SK-N-SH treated with all-trans-retinoic acid at 6 μM for 48 hours (cell line): ENCODE results near the gene GP2.

ENCODE experiments used
- ATAC-seq: fragments of 200-7000 bp; cut with Tn5 transposase; 3 replicates; pipeline ENCODE4 v1.9.1; 2020; ENCODE audit warnings: mild to moderate bottlenecking, moderate library complexity
- ARNTL ChIP-seq: fragments of 450-650 bp; formaldehyde crosslinking; IDR thresholded peaks from 2 replicates; pipeline ENCODE4 v1.5.0; 2020; ENCODE audit warnings: low read depth, mild to moderate bottlenecking, moderate library complexity, borderline replicate concordance
- CSDC2 ChIP-seq: fragments of 250-450 bp; sonication (Bioruptor Pico); IDR thresholded peaks from 2 replicates; pipeline ENCODE4 v1.5.0; 2020; ENCODE audit warnings: mild to moderate bottlenecking, moderate library complexity
- ESRRG ChIP-seq: fragments of 250-450 bp; sonication (Bioruptor Pico); IDR thresholded peaks from 2 replicates; pipeline ENCODE4 v1.6.1; 2021; ENCODE audit warnings: mild to moderate bottlenecking
- GLIS3 ChIP-seq: fragments of 250-450 bp; sonication (Bioruptor Pico); IDR thresholded peaks from 2 replicates; pipeline ENCODE4 v1.5.0; 2020; ENCODE audit warnings: mild to moderate bottlenecking, moderate library complexity
- ISL1 ChIP-seq: fragments of 250-450 bp; sonication (Bioruptor Pico); IDR thresholded peaks from 2 replicates; pipeline ENCODE4 v2.1.2; 2022; ENCODE audit warnings: mild to moderate bottlenecking, moderate library complexity
- PPARA ChIP-seq: fragments of 250-450 bp; sonication (Bioruptor Pico); IDR thresholded peaks from 2 replicates; pipeline ENCODE4 v1.5.0; 2020; ENCODE audit warnings: mild to moderate bottlenecking, borderline replicate concordance
- RARB ChIP-seq: fragments of 250-450 bp; sonication (Bioruptor Pico); IDR thresholded peaks from 2 replicates; pipeline ENCODE4 v1.8.0; 2021; ENCODE audit warnings: mild to moderate bottlenecking, moderate library complexity
- SNAI2 ChIP-seq: fragments of 250-450 bp; sonication (Bioruptor Pico); IDR thresholded peaks from 2 replicates; pipeline ENCODE4 v1.5.0; 2020; ENCODE audit warnings: mild to moderate bottlenecking, moderate library complexity
- TCF4 ChIP-seq: fragments of 250-450 bp; sonication (Bioruptor Pico); IDR thresholded peaks from 2 replicates; pipeline ENCODE4 v1.8.0; 2021; ENCODE audit warnings: mild to moderate bottlenecking, moderate library complexity, borderline replicate concordance
- TOX ChIP-seq: fragments of 250-450 bp; sonication (Bioruptor Pico); IDR thresholded peaks from 2 replicates; pipeline ENCODE4 v1.8.0; 2021; ENCODE audit warnings: mild to moderate bottlenecking, moderate library complexity, borderline replicate concordance
- ZC3H10 ChIP-seq: fragments of 250-450 bp; sonication (Bioruptor Pico); IDR thresholded peaks from 2 replicates; pipeline ENCODE4 v1.5.1; 2021; ENCODE audit warnings: mild to moderate bottlenecking, moderate library complexity
- ZFP3 ChIP-seq: fragments of 250-450 bp; sonication (Bioruptor Pico); IDR thresholded peaks from 2 replicates; pipeline ENCODE4 v1.5.0; 2020; ENCODE audit warnings: mild to moderate bottlenecking, moderate library complexity
- ZFP30 ChIP-seq: fragments of 450-650 bp; formaldehyde crosslinking; IDR thresholded peaks from 2 replicates; pipeline ENCODE4 v1.5.0; 2022; ENCODE audit warnings: mild to moderate bottlenecking, moderate library complexity
- ZNF565 ChIP-seq: fragments of 450-650 bp; formaldehyde crosslinking; conservative IDR thresholded peaks from 2 replicates; pipeline ENCODE4 v1.5.0; 2020; ENCODE audit warnings: low read depth, mild to moderate bottlenecking, moderate library complexity
- ZNF70 ChIP-seq: fragments of 450-650 bp; formaldehyde crosslinking; IDR thresholded peaks from 2 replicates; pipeline ENCODE4 v1.5.0; 2020; ENCODE audit warnings: mild to moderate bottlenecking, moderate library complexity
- ZNF8 ChIP-seq: fragments of 450-650 bp; formaldehyde crosslinking; IDR thresholded peaks from 2 replicates; pipeline ENCODE4 v1.5.0; 2020; ENCODE audit warnings: mild to moderate bottlenecking, moderate library complexity
- TF ChIP-seq, protein P1 (sequence below): fragments of 250-450 bp; sonication (Bioruptor Pico); IDR thresholded peaks from 2 replicates; pipeline ENCODE4 v1.5.1; 2020; ENCODE audit warnings: low read depth, mild to moderate bottlenecking, moderate library complexity
- TF ChIP-seq, protein P2 (sequence below): fragments of 250-450 bp; sonication (Bioruptor Pico); IDR thresholded peaks from 2 replicates; pipeline ENCODE4 v1.5.0; 2020; ENCODE audit warnings: mild to moderate bottlenecking, moderate library complexity
- TF ChIP-seq, protein P3 (sequence below): fragments of 250-450 bp; sonication (Bioruptor Pico); IDR thresholded peaks from 2 replicates; pipeline ENCODE4 v1.5.1; 2021; ENCODE audit warnings: mild to moderate bottlenecking, moderate library complexity
- TF ChIP-seq, protein P4 (sequence below): fragments of 250-450 bp; sonication (Bioruptor Pico); IDR thresholded peaks from 2 replicates; pipeline ENCODE4 v1.8.0; 2021; ENCODE audit warnings: low read depth, mild to moderate bottlenecking, moderate library complexity, borderline replicate concordance
- TF ChIP-seq, protein P5 (sequence below): fragments of 250-450 bp; sonication (Bioruptor Pico); IDR thresholded peaks from 2 replicates; pipeline ENCODE4 v1.8.0; 2020; ENCODE audit warnings: mild to moderate bottlenecking, moderate library complexity, borderline replicate concordance

GP2 gene

DNA sequence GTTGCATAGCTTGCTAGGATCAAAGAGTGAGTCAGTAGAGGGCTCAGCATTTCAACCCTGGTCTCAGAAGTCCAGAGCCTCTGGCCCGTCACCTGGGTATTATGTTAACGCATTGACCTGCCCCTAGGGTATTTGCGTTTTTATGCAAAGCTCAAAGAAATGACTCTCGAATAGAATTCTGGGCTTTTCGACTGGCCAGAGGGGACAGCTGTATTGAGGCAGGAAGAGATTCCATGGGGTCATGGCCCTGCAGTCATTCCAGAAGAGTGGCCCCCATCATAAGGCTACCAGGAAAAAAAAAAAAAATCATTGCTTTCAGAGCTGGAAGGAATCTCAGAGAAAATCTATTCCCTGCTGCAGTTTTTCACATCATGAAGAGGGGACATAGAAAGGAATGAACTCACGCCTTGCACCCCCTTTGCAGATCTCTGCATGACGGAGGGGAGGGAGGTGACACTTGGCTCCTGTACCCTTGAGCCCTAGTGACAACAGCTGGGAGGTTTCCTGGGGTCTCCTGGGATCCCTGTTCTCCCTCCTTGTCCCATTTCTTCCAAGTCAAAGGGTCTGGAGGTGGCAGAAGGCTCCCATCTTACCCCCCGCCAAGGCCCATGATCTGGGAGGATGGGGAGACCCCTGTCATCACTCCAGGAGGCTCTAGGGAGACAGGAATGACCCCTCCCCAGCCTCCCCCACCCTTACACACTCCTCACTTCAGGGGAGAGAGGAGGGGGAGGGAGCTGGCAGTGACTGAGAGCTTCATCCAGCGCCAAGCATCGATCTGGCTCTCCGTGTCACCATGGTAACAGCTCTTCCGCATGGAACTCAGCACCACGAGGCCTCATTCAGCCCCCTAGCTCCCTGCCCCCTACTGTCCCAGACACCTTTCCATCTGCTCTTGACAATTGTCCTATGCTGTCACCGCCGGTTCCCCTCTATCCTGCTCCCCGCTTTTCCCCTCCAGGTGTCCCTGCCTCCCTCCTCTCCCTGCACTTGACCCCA, 35.8 kb downstream of the GP2 start:
- no peak for TF ChIP-seq ISL1 (CRISPR knock-in tag)
- TF ChIP-seq ZFP30 (CRISPR knock-in tag), result no peak
- TF ChIP-seq, protein P1, sequence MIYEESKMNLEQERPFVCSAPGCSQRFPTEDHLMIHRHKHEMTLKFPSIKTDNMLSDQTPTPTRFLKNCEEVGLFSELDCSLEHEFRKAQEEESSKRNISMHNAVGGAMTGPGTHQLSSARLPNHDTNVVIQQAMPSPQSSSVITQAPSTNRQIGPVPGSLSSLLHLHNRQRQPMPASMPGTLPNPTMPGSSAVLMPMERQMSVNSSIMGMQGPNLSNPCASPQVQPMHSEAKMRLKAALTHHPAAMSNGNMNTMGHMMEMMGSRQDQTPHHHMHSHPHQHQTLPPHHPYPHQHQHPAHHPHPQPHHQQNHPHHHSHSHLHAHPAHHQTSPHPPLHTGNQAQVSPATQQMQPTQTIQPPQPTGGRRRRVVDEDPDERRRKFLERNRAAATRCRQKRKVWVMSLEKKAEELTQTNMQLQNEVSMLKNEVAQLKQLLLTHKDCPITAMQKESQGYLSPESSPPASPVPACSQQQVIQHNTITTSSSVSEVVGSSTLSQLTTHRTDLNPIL (CRISPR knock-in tag), result no peak
- TF ChIP-seq ZC3H10, result no peak
- no peak for TF ChIP-seq RARB (CRISPR knock-in tag)
- no peak for TF ChIP-seq ARNTL
- TF ChIP-seq, protein P2, sequence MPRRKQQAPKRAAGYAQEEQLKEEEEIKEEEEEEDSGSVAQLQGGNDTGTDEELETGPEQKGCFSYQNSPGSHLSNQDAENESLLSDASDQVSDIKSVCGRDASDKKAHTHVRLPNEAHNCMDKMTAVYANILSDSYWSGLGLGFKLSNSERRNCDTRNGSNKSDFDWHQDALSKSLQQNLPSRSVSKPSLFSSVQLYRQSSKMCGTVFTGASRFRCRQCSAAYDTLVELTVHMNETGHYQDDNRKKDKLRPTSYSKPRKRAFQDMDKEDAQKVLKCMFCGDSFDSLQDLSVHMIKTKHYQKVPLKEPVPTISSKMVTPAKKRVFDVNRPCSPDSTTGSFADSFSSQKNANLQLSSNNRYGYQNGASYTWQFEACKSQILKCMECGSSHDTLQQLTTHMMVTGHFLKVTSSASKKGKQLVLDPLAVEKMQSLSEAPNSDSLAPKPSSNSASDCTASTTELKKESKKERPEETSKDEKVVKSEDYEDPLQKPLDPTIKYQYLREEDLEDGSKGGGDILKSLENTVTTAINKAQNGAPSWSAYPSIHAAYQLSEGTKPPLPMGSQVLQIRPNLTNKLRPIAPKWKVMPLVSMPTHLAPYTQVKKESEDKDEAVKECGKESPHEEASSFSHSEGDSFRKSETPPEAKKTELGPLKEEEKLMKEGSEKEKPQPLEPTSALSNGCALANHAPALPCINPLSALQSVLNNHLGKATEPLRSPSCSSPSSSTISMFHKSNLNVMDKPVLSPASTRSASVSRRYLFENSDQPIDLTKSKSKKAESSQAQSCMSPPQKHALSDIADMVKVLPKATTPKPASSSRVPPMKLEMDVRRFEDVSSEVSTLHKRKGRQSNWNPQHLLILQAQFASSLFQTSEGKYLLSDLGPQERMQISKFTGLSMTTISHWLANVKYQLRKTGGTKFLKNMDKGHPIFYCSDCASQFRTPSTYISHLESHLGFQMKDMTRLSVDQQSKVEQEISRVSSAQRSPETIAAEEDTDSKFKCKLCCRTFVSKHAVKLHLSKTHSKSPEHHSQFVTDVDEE, result no peak
- no peak for TF ChIP-seq TOX (CRISPR knock-in tag)
- ATAC-seq, result no peak

DNA sequence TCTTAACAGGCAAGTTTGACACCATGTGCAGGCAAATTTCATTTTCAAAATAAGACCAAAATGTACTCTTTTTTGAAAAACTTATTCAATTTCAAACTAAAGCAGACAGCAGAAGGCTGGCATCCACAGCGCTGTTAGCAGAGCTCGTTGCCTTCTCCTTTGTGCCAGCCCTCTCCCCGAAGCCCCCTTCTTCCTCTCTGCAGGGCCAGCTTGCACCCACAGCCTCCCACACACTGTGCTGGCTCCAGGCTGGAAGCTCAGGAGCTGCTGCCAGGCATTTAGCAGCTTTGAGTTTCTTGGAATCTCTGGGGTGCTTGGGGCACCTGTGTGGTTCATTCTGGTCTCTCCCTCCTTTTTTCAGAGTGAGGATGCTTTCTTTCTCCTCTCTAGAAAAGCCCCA, 37.7 kb downstream of the GP2 start:
- ATAC-seq, result no peak
- TF ChIP-seq ZNF565 (CRISPR knock-in tag) (no peak), ZNF8 (CRISPR knock-in tag) (no peak), ISL1 (CRISPR knock-in tag) (no peak), SNAI2 (CRISPR knock-in tag) (no peak), ESRRG (CRISPR knock-in tag) (no peak), CSDC2 (CRISPR knock-in tag) (no peak), ZC3H10 (no peak), ZNF70 (CRISPR knock-in tag) (no peak), ZFP3 (CRISPR knock-in tag) (no peak), ZFP30 (CRISPR knock-in tag) (no peak), RARB (CRISPR knock-in tag) (no peak), TOX (CRISPR knock-in tag) (no peak), ARNTL (no peak)
- TF ChIP-seq, protein P2, result no peak
- TF ChIP-seq, protein P3, sequence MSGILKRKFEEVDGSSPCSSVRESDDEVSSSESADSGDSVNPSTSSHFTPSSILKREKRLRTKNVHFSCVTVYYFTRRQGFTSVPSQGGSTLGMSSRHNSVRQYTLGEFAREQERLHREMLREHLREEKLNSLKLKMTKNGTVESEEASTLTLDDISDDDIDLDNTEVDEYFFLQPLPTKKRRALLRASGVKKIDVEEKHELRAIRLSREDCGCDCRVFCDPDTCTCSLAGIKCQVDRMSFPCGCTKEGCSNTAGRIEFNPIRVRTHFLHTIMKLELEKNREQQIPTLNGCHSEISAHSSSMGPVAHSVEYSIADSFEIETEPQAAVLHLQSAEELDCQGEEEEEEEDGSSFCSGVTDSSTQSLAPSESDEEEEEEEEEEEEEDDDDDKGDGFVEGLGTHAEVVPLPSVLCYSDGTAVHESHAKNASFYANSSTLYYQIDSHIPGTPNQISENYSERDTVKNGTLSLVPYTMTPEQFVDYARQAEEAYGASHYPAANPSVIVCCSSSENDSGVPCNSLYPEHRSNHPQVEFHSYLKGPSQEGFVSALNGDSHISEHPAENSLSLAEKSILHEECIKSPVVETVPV (CRISPR knock-in tag), result no peak
- TF ChIP-seq, protein P4, sequence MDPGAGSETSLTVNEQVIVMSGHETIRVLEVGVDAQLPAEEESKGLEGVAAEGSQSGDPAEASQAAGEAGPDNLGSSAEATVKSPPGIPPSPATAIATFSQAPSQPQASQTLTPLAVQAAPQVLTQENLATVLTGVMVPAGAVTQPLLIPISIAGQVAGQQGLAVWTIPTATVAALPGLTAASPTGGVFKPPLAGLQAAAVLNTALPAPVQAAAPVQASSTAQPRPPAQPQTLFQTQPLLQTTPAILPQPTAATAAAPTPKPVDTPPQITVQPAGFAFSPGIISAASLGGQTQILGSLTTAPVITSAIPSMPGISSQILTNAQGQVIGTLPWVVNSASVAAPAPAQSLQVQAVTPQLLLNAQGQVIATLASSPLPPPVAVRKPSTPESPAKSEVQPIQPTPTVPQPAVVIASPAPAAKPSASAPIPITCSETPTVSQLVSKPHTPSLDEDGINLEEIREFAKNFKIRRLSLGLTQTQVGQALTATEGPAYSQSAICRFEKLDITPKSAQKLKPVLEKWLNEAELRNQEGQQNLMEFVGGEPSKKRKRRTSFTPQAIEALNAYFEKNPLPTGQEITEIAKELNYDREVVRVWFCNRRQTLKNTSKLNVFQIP, result no peak

DNA sequence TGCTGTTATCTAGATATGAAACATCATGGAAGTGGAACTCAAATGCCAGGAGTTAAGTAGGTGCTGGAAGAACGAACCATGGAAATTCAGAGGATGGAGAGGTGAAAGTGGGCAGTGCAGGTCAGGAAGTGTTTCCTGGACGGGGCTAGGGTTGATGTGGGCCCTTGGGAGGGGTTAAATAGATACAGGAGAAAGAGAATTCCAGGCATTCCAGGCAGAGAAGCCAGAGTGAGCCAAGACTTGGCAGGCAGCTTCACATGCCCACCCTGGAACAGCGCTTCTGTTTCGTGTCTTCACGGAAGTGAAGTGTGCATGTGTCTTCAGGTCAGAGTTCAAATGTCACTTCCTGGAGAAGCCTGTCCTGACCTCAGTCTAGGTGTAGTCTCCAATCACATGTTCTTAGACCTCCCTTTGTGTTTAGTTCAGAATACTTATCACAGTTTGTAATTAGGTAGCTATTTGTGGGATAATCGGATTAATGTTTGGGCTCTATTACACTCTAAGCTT, 41.3 kb downstream of the GP2 start:
- no peak for ATAC-seq
- TF ChIP-seq RARB (CRISPR knock-in tag) (no peak), PPARA (CRISPR knock-in tag) (no peak), ZC3H10 (no peak), ARNTL (no peak), ZFP3 (CRISPR knock-in tag) (no peak), CSDC2 (CRISPR knock-in tag) (no peak), SNAI2 (CRISPR knock-in tag) (no peak), TCF4 (CRISPR knock-in tag) (no peak), ZNF70 (CRISPR knock-in tag) (no peak), GLIS3 (no peak), ZNF565 (CRISPR knock-in tag) (no peak), ESRRG (CRISPR knock-in tag) (no peak), TOX (CRISPR knock-in tag) (no peak)
- TF ChIP-seq, protein P4, result no peak
- TF ChIP-seq, protein P5, sequence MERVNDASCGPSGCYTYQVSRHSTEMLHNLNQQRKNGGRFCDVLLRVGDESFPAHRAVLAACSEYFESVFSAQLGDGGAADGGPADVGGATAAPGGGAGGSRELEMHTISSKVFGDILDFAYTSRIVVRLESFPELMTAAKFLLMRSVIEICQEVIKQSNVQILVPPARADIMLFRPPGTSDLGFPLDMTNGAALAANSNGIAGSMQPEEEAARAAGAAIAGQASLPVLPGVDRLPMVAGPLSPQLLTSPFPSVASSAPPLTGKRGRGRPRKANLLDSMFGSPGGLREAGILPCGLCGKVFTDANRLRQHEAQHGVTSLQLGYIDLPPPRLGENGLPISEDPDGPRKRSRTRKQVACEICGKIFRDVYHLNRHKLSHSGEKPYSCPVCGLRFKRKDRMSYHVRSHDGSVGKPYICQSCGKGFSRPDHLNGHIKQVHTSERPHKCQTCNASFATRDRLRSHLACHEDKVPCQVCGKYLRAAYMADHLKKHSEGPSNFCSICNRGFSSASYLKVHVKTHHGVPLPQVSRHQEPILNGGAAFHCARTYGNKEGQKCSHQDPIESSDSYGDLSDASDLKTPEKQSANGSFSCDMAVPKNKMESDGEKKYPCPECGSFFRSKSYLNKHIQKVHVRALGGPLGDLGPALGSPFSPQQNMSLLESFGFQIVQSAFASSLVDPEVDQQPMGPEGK (CRISPR knock-in tag), result no peak
